ENCODE data around the gene COPS9.

- TF ChIP-seq POLR2A (IDR thresholded peaks at IDR 0.05; ENCODE audit: low read depth) (no peak), CTCF (IDR thresholded peaks at IDR 0.05) (no peak)
Measured at GRCh38 chr2:240162032-240162431, 25.9 kb upstream of the COPS9 start.

All from esophagus muscularis mucosa (tissue), 3 donors.